ENCODE results near the gene RHOBTB1. TPM values are rescaled to one million over a fixed set of nuclear protein-coding genes. Genes with fewer than 3 reads are reported as not detected.
A peak's percentile ranks its signal among the peaks of the same experiment; 100 is the strongest.

The RHOBTB1 gene
- total RNA-seq, 1 donor, result 15.8 TPM

GRCh38 chr10:60905580-60905979, 38.4 kb downstream of the RHOBTB1 start:
- DNase-seq (ENCODE audit: low read depth), result peak; percentile 92
- TF ChIP-seq CTCF (IDR thresholded peaks at IDR 0.05; ENCODE audit: insufficient read depth, low read length), result no peak
- no peak overlapping the region for H3K4me3 ChIP-seq (ENCODE audit: low read depth, low read length)

GRCh38 chr10:60903096-60903495, 40.9 kb downstream of the RHOBTB1 start:
- no peak for DNase-seq (ENCODE audit: low read depth)
- H3K4me3 ChIP-seq (ENCODE audit: low read depth, low read length), result no peak overlapping the region
- no peak for TF ChIP-seq CTCF (IDR thresholded peaks at IDR 0.05; ENCODE audit: insufficient read depth, low read length)

DNA sequence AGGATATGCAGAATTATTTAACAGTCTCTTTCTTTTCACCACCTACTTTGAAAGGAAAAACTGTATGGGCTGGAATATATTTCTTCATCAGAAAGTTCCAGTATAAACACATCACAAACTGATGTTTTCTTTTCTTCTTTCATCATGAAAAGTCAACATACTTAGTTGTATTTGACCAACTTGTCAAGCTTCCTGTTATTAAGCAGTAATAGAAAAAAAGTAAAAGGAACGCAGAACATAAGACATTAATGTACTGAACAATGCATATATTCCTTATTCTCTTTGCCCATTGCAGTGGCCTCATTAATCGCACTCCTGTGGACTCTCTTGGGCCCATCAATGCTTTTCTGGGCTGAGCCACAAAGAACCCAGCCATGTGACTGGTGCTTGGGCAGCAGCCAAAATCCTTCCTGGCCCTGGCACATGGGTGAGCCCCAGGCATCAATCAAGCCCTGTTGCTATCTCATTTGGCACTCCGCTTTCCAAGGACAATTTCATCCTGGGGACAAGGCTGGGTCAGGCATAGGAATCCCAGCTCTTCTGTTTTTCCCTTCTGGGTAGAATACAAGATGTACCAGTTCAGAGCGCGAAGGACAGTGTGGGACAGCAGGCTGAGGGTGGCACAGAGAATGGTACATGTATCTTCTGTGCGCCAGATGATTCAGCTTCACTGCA, 42.3 kb downstream of the RHOBTB1 start:
- DNase-seq (ENCODE audit: low read depth), result no peak
- TF ChIP-seq CTCF (IDR thresholded peaks at IDR 0.05; ENCODE audit: insufficient read depth, low read length), result no peak
- no peak overlapping the region for H3K4me3 ChIP-seq (ENCODE audit: low read depth, low read length)

- no peak overlapping the region for H3K4me3 ChIP-seq (ENCODE audit: low read depth, low read length)
- no peak for DNase-seq (ENCODE audit: low read depth)
- TF ChIP-seq CTCF (IDR thresholded peaks at IDR 0.05; ENCODE audit: insufficient read depth, low read length), result no peak
These were observed 44.7 kb downstream of the RHOBTB1 start for GRCh38 chr10:60899266-60899665.

DNA sequence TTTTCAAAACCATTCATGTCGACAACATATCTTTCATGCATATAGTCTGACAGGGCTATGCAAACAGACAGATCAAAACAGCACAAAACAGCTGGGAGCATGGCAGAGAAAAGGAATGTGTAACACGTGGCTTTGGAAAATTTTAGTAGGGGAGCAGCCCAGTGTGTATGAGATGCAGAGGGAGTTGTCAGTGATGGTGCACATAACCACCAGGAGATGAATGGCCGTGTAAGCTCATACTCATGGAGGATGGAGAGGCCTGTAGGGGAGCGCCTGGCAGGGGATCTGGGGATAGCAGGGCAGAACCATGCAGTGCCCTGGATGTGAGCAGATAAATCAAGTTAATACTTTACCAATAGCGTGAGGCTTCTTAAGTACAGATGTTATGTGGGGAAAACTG, 45.7 kb downstream of the RHOBTB1 start:
- DNase-seq (ENCODE audit: low read depth), result no peak
- no peak for TF ChIP-seq CTCF (IDR thresholded peaks at IDR 0.05; ENCODE audit: insufficient read depth, low read length)
- H3K4me3 ChIP-seq (ENCODE audit: low read depth, low read length), result no peak overlapping the region

DNA sequence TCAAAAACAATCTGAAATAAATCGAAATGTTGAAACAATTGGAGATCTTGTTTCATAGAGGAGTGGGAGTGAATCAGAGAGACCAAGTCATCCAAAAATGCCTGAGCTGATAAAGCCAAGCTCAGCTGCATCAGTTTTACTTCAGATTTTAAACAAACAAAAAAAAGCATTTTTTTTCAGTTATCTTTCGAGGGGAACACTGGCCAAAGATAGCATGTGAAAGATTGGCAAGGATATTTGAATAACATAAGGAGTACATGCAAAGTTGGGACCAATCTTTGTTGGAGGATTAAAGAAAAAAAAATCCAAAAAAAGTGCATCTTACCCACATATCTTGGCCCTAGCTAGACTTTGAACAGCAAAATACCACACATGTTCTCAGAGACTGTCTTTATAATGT, 47.2 kb downstream of the RHOBTB1 start:
- no peak for TF ChIP-seq CTCF (IDR thresholded peaks at IDR 0.05; ENCODE audit: insufficient read depth, low read length)
- no peak overlapping the region for H3K4me3 ChIP-seq (ENCODE audit: low read depth, low read length)
- DNase-seq (ENCODE audit: low read depth), result peak; percentile 89

DNA sequence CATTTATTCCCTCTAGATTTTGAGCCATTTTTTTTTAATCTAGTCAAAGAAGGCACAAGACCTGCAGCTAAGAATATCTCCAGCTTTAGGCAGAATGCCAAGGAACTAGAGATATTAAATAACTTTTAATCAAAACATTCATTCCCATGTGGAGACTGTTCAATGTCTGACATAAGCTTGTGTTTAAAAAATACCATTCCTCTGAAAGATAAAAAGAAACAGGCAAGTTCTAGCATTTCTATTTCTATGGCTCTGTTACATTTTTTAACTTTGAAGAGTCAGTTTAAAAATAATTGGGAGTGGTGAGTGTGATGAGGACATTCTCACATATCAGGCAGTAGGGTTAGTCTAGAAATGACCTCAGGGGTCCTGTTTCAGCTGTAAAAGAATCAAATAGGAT, 48.0 kb downstream of the RHOBTB1 start:
- no peak overlapping the region for H3K4me3 ChIP-seq (ENCODE audit: low read depth, low read length)
- no peak for TF ChIP-seq CTCF (IDR thresholded peaks at IDR 0.05; ENCODE audit: insufficient read depth, low read length)
- DNase-seq (ENCODE audit: low read depth), result peak; percentile 92
